OCI-LY3 (cell line): ENCODE data around the gene MCM6.
A peak's percentile ranks its signal among the peaks of the same experiment; 100 is the strongest.

Source experiments
- CTCF ChIP-seq: fragments of 200-600, 300-600 bp; sonication (generic); IDR thresholded peaks from 2 replicates; pipeline ENCODE4 v1.5.1; 2014; ENCODE audit warnings: antibody characterized with exemption, low read length, low read depth
- EZH2phosphoT487 ChIP-seq: fragments of 200-600 bp; shearing (Covaris generic); IDR thresholded peaks from 2 replicates; pipeline ENCODE4 v1.6.1; 2018; ENCODE audit warnings: antibody characterized with exemption, mixed run types, low read depth

GRCh38 chr2:135916207-135916606, 40.0 kb upstream of the MCM6 start:
- peak; percentile 57 for TF ChIP-seq CTCF
- no peak for TF ChIP-seq EZH2phosphoT487
